Thymus (tissue), 14 donors: ENCODE results near the gene SPRYD4. TPM values are rescaled to one million over a fixed set of nuclear protein-coding genes. Genes with fewer than 3 reads are reported as not detected.

Experiments
- DNase-seq, 9 donors: peaks; one replicate each; pipeline ENCODE4 v3.0.0-alpha.2; 2013; ENCODE audit warnings: low spot score in 9 of 9, low read depth in 6 of 9, missing footprints in 1 of 9
- H3K27ac ChIP-seq, 2 donors: one replicate each; pipeline ENCODE4 v1.5.1; 2013; ENCODE audit warnings: control low read depth in 1 of 2, low read depth in 1 of 2, low read length in 1 of 2, mild to moderate bottlenecking in 1 of 2, moderate library complexity in 1 of 2
- H3K27me3 ChIP-seq, 2 donors: one replicate each; pipeline ENCODE4 v1.5.1; 2013; ENCODE audit warnings: low read length in 1 of 2; ENCODE audit not compliant: control insufficient read depth in 2 of 2, insufficient read depth in 1 of 2
- H3K36me3 ChIP-seq, 2 donors: one replicate each; pipeline ENCODE4 v1.5.1; 2013; ENCODE audit warnings: low read length in 1 of 2, mild to moderate bottlenecking in 1 of 2, moderate library complexity in 1 of 2; ENCODE audit not compliant: control insufficient read depth in 2 of 2, insufficient read depth in 2 of 2
- H3K4me1 ChIP-seq, 2 donors: one replicate each; pipeline ENCODE4 v1.5.1; 2013; ENCODE audit warnings: low read length in 2 of 2; ENCODE audit not compliant: control insufficient read depth in 2 of 2, insufficient read depth in 2 of 2
- H3K4me3 ChIP-seq, 2 donors: one replicate each; pipeline ENCODE4 v1.5.1; 2013; ENCODE audit warnings: low read length in 2 of 2, control low read depth in 1 of 2, mild to moderate bottlenecking in 1 of 2
- H3K9me3 ChIP-seq, 2 donors: one replicate each; pipeline ENCODE4 v1.5.1; 2013; ENCODE audit warnings: low read length in 1 of 2, mild to moderate bottlenecking in 1 of 2; ENCODE audit not compliant: control insufficient read depth in 2 of 2, insufficient read depth in 1 of 2
- WGBS: extraction: QIAGEN DNeasy Blood & Tissue Kit; methylation state at CpG from one replicate; pipeline ENCODE4 v1.1.7; 2013; 5-methylcytosine and 5-hydroxymethylcytosine counted together
- long read RNA-seq, 10 donors: transcript quantifications; one replicate each; lab custom pipeline, GENCODE V29; 2026
- polyA plus RNA-seq: library from polyadenylated mRNA; stranded (reverse); fragments of 200-250 nt; gene quantifications from one replicate; pipeline ENCODE4 v1.2.3, GENCODE V29; 2013
- total RNA-seq: library from RNA; stranded (reverse); fragments of 120-200 nt; gene quantifications from one replicate; pipeline ENCODE4 v1.2.4, GENCODE V29; 2013
- donor health status: healthy.

The SPRYD4 gene
- total RNA-seq (1.2 TPM), polyA plus RNA-seq (1.8 TPM)
- long read RNA-seq, donor 1, full-length matches to known transcripts: 1 of 1 reads
- long read RNA-seq, donor 1, partial matches to known transcripts: 0 of 1 reads
- long read RNA-seq, donor 1, other reads (novel, unspliced or antisense): 0 of 1 reads
- long read RNA-seq, donor 2: 0 reads
- long read RNA-seq, donor 3, full-length matches to known transcripts: 8 of 8 reads
- long read RNA-seq, donor 3, partial matches to known transcripts: 0 of 8 reads
- long read RNA-seq, donor 3, other reads (novel, unspliced or antisense): 0 of 8 reads
- long read RNA-seq, donor 4, full-length matches to known transcripts: 6 of 6 reads
- long read RNA-seq, donor 4, partial matches to known transcripts: 0 of 6 reads
- long read RNA-seq, donor 4, other reads (novel, unspliced or antisense): 0 of 6 reads
- long read RNA-seq, donor 5, full-length matches to known transcripts: 16 of 16 reads
- long read RNA-seq, donor 5, partial matches to known transcripts: 0 of 16 reads
- long read RNA-seq, donor 5, other reads (novel, unspliced or antisense): 0 of 16 reads
- long read RNA-seq, donor 6, full-length matches to known transcripts: 9 of 9 reads
- long read RNA-seq, donor 6, partial matches to known transcripts: 0 of 9 reads
- long read RNA-seq, donor 6, other reads (novel, unspliced or antisense): 0 of 9 reads
- long read RNA-seq, donor 7, full-length matches to known transcripts: 3 of 3 reads
- long read RNA-seq, donor 7, partial matches to known transcripts: 0 of 3 reads
- long read RNA-seq, donor 7, other reads (novel, unspliced or antisense): 0 of 3 reads
- long read RNA-seq, donor 8, full-length matches to known transcripts: 4 of 4 reads
- long read RNA-seq, donor 8, partial matches to known transcripts: 0 of 4 reads
- long read RNA-seq, donor 8, other reads (novel, unspliced or antisense): 0 of 4 reads
- long read RNA-seq, donor 9, full-length matches to known transcripts: 5 of 5 reads
- long read RNA-seq, donor 9, partial matches to known transcripts: 0 of 5 reads
- long read RNA-seq, donor 9, other reads (novel, unspliced or antisense): 0 of 5 reads
- long read RNA-seq, donor 10, full-length matches to known transcripts: 5 of 5 reads
- long read RNA-seq, donor 10, partial matches to known transcripts: 0 of 5 reads
- long read RNA-seq, donor 10, other reads (novel, unspliced or antisense): 0 of 5 reads

DNA sequence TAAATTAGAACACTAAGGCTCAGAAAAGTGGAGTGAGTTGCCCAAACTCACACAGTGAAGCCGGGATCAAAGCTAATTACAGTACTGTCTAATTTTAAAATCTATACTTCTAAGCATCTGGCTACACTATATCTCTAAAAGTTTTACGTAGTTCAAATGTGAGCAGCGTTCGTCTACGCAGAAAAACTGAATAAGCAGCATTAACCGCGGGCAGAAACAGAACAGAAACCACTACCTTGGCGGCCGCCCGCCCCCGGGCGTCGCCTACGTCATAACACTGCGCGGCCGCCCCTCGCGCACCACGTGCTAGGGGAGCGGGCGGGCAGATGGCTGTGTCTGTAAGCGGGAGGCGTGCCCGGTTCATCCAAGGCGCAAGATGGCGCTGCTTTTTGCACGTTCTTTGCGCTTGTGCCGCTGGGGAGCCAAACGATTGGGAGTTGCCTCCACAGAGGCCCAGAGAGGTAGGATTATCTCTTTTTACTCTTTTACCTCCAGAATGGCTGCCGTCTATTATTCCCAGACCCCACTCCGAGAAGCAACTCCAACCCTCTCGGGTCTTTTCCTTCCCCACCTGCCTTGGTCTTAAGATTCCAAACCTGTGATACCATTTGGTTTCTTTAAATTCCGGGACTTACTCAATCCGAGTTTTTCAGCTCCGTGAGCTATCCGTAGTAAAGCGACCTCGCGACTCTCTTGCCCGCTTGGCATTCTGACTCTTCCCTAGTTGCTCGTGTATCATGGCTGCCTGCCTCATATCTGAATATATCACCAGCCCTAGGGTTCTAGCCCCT is at the start of gene SPRYD4:
TSS of gene SPRYD4 (plus strand) at position 363 of the 791 bp plus-strand sequence. CDS start at position 377, 14 bp downstream.
- peaks cover 4 to 11% of the 10 kb centered on the region in 2 donors for H3K4me1 ChIP-seq
- H3K9me3 ChIP-seq: no peaks in the 10 kb centered on the region
- WGBS: under 1% methylated on average over 43 of the region's 43 CpGs
- peak within 1 kb of the TSS; percentile 77 to 89 for H3K27ac ChIP-seq
- DNase-seq: peak; percentile 71 to 96 (median 88)
- H3K36me3 ChIP-seq: no peaks in the 10 kb centered on the region
- peak within 1 kb of the TSS; percentile 68 to 87 for H3K4me3 ChIP-seq
- H3K27me3 ChIP-seq: no peaks in the 10 kb centered on the region

DNA sequence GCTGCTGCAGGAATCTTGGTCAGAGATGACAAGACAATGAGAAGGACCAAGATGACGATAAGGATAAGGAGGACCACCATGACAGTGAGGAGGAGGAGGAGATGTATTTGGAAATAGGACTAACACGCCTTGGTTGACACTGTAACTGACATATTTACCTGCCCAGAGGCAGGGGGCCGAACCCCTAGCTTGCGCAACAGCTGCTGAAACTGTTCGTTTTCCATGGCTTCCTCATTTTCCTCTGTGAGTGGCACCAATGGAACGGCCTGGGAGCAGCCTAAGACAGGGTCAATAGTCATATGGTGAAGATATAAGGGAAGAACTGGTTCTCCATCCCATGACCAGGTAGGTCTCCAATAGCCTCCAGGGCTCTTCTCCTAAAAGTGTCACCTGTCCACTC is 48.0 kb upstream of the SPRYD4 start:
- H3K4me3 ChIP-seq: no peak overlapping the region
- no peaks in the 10 kb centered on the region for H3K9me3 ChIP-seq
- no peak overlapping the region for H3K27ac ChIP-seq
- WGBS: 95% methylated on average over 6 of the region's 6 CpGs
- H3K27me3 ChIP-seq: no peaks in the 10 kb centered on the region
- peaks cover 0 to 3% of the 10 kb centered on the region in 2 donors for H3K4me1 ChIP-seq
- peaks cover 65 to 83% of the 10 kb centered on the region in 2 donors for H3K36me3 ChIP-seq
- no peak for DNase-seq

DNA sequence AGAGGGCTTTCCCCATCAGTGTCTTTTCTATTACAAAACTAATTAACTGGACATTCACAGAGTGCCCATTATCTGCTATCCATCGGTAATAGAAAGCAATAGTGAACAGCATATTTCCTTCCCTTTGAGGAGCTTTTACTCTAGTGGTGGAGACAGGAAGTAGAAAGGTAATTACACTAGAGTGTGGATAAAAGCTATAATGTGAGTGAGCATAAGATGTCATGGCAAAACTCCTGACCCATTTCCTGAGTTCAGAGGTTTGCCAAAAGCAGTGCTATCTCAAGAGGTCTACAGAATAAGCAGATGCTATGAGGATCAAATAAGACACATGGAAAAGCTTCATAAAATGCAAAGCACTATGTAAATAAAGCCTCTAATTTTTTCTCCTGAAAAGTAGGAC is 43.2 kb upstream of the SPRYD4 start:
- H3K4me3 ChIP-seq: no peak overlapping the region
- 76% methylated on average over 1 of the region's 1 CpG for WGBS
- peak in 4 of 9 donors; percentile 6 to 38 (median 18) for DNase-seq
- peaks cover 61 to 73% of the 10 kb centered on the region in 2 donors for H3K36me3 ChIP-seq
- H3K4me1 ChIP-seq: peaks cover 0 to 9% of the 10 kb centered on the region in 2 donors
- H3K9me3 ChIP-seq: no peaks in the 10 kb centered on the region
- no peaks in the 10 kb centered on the region for H3K27me3 ChIP-seq
- H3K27ac ChIP-seq: no peak overlapping the region

DNA sequence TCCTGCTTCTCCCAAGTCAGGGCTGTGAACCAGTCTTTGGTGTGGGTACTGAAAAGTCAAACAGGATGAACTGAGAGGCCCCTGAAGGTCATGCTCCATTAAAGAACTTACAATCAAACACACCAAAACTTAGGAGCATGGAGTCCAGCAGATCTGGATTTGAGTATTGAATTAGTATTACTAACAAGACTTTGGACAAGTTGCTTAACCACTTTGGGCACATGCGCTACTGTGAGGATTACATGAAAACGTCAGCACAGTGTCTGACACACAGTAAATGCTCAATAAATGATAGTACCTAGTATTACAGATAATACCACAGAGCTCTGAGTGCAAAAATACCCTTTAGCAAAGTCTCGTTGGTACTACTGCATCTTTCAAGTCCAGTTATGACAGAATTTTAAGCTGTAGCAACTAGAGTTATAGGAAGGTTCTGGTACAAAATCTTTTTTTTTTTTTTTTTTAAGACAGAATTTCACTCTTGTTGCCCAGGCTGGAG is 42.4 kb upstream of the SPRYD4 start:
- Histone ChIP-seq H3K27me3 (no peaks in the 10 kb centered on the region), H3K4me1 (peaks cover 0 to 9% of the 10 kb centered on the region in 2 donors), H3K36me3 (peaks cover 58 to 72% of the 10 kb centered on the region in 2 donors), H3K27ac (no peak overlapping the region), H3K4me3 (no peak overlapping the region), H3K9me3 (no peaks in the 10 kb centered on the region)
- WGBS: 66% methylated on average over 3 of the region's 3 CpGs
- DNase-seq: no peak

DNA sequence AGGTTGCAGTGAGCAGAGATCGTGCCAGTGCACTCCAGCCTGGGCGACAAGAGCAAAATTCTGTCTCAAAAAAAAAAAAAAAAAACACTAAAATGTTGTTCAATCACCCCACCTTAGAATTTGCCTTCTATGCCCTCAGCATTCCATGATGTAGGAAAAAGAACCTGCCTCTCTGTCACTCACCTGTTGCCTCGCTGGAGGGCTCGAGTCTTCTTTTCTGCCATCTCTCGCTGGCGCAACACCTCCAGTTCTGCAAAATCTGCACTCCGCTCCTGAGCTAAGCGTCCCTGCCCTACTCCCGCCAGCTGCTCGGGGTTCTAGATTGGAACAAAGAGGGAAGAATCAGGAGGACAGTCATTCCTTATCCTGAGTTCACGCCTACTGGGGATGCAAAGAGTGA is 37.1 kb upstream of the SPRYD4 start:
- Histone ChIP-seq H3K27me3 (no peaks in the 10 kb centered on the region), H3K4me1 (no peaks in the 10 kb centered on the region), H3K4me3 (no peak overlapping the region), H3K9me3 (no peaks in the 10 kb centered on the region), H3K36me3 (peaks cover 44 to 50% of the 10 kb centered on the region in 2 donors), H3K27ac (no peak overlapping the region)
- WGBS: 99% methylated on average over 11 of the region's 11 CpGs
- no peak for DNase-seq

DNA sequence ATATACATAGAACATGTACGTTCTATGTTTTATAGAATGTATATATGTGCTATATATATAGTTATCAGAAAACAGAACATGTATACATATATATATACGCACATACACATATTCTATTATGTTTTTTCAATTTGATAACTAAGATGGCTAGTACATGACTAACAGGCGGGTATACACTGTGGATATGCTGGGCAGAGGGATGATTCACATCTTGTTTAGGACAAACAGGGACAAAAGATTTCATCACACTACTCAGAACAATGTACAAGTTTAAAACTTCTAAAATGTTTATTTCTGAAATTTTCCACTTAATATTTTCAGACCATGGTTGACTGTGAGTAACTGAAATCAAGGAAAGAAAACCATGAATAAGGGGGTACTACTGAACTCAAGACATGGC is 36.5 kb upstream of the SPRYD4 start:
- Histone ChIP-seq H3K9me3 (no peaks in the 10 kb centered on the region), H3K27me3 (no peaks in the 10 kb centered on the region), H3K4me3 (no peak overlapping the region), H3K27ac (no peak overlapping the region), H3K4me1 (no peaks in the 10 kb centered on the region), H3K36me3 (peaks cover 44 to 48% of the 10 kb centered on the region in 2 donors)
- WGBS: 99% methylated on average over 3 of the region's 3 CpGs
- no peak for DNase-seq

DNA sequence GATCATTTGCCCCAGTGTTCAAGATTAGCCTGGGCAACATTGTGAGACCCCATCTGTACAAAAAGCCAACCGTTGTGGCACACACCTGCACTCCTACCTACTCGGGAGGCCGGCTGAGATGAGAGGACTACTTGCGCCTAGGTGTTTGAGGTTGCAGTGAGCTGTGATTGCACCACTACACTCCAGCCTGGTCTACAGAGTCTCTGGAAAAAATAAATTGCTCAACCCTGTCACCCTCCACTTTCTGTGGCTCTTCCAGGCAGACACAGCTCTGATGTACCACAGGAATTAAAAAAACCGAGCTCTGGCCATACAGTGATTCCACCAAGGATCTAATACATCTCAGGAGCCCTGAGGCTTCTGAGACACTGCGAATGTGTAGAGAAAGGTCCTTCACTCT is 33.5 kb upstream of the SPRYD4 start:
- no peak overlapping the region for H3K4me3 ChIP-seq
- no peaks in the 10 kb centered on the region for H3K9me3 ChIP-seq
- no peaks in the 10 kb centered on the region for H3K4me1 ChIP-seq
- H3K36me3 ChIP-seq: peaks cover 27% of the 10 kb centered on the region in 2 donors
- no peaks in the 10 kb centered on the region for H3K27me3 ChIP-seq
- WGBS: 98% methylated on average over 6 of the region's 6 CpGs
- DNase-seq: no peak
- H3K27ac ChIP-seq: no peak overlapping the region

DNA sequence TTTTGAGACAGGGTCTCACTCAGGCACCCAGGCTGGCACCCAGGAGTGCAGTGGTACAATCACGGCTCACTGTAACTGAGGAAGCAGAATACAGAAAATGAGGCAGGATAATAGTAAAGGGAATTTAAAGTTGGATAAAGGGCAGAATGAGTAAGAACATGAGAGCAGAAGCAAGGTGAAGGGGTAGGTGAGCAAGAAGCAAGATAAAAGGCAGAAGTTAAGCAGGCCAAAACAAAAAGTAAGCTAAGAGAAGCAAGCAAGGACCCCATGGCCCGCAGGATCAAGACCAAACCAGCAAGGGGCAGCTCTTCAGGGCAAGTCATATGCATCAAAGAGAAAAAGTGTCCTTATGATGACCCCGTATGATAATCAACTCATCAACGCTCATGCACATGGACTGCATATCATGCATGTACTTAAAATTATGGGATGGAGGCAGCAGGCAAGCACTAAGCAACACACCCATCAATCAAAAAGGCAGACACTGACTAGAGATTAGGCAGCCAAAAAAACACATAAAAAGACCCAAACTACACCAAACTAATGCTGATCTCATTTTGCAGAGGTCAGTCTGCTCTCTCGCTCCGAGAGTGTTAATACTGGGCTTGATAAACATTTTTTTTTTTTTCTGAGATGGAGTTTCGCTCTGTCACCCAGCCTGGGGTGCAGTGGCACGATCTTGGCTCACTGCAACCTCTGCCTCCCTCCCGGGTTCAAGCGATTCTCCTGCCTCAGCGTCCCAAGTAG is 30.8 kb upstream of the SPRYD4 start:
- no peaks in the 10 kb centered on the region for H3K4me1 ChIP-seq
- no peak overlapping the region for H3K27ac ChIP-seq
- no peaks in the 10 kb centered on the region for H3K27me3 ChIP-seq
- H3K9me3 ChIP-seq: no peaks in the 10 kb centered on the region
- H3K36me3 ChIP-seq: peaks cover 7 to 10% of the 10 kb centered on the region in 2 donors
- no peak overlapping the region for H3K4me3 ChIP-seq
- 97% methylated on average over 11 of the region's 11 CpGs for WGBS
- DNase-seq: no peak
